MM.1S (cell line): ENCODE data around the gene ERO1A.

Experiments used
- DNase-seq: peaks from one replicate; pipeline ENCODE4 v3.0.0-alpha.2; 2015
- H2AFZ ChIP-seq: fragments of 300-600 bp; sonication (generic); 2 replicates; pipeline ENCODE4 v1.6.0; 2016; ENCODE audit warnings: antibody characterized with exemption, low read length
- H3F3A ChIP-seq: fragments of 300-600 bp; sonication (generic); 2 replicates; pipeline ENCODE4 v1.6.1; 2016; ENCODE audit warnings: mild to moderate bottlenecking, antibody characterized with exemption, low read length, moderate library complexity, mixed read lengths; ENCODE audit not compliant: insufficient read depth
- H3K27ac ChIP-seq: fragments of 300-600 bp; sonication (generic); 2 replicates; pipeline ENCODE4 v1.5.1; 2016; ENCODE audit warnings: mild to moderate bottlenecking, low read length
- H3K27me3 ChIP-seq: fragments of 300-600 bp; sonication (generic); replicated peaks from 2 replicates; pipeline ENCODE4 v1.6.0; 2016; ENCODE audit warnings: low read length; ENCODE audit not compliant: insufficient read depth
- H3K36me3 ChIP-seq: fragments of 300-600 bp; sonication (generic); replicated peaks from 2 replicates; pipeline ENCODE4 v1.6.1; 2016; ENCODE audit warnings: mild to moderate bottlenecking, low read length, mixed read lengths; ENCODE audit not compliant: insufficient read depth
- H3K4me1 ChIP-seq: fragments of 300-600 bp; sonication (generic); 2 replicates; pipeline ENCODE4 v1.6.1; 2016; ENCODE audit warnings: low read length, mixed read lengths
- H3K4me2 ChIP-seq: fragments of 300-600 bp; sonication (generic); 2 replicates; pipeline ENCODE4 v1.6.0; 2016; ENCODE audit warnings: low read depth, low read length
- H3K4me3 ChIP-seq: fragments of 300-600 bp; sonication (generic); 2 replicates; pipeline ENCODE4 v1.5.1; 2016; ENCODE audit warnings: low read length, mixed read lengths
- H3K79me2 ChIP-seq: fragments of 300-600 bp; sonication (generic); 2 replicates; pipeline ENCODE4 v1.6.1; 2016; ENCODE audit warnings: mixed run types, low read length, mixed read lengths
- H3K9ac ChIP-seq: fragments of 300-600 bp; sonication (generic); 2 replicates; pipeline ENCODE4 v1.6.1; 2016; ENCODE audit warnings: low read length, mixed read lengths
- H3K9me2 ChIP-seq: fragments of 300-600 bp; sonication (generic); replicated peaks from 2 replicates; pipeline ENCODE4 v1.6.1; 2016; ENCODE audit warnings: mild to moderate bottlenecking, low read length, mixed read lengths; ENCODE audit not compliant: insufficient read depth
- H3K9me3 ChIP-seq: fragments of 300-600 bp; sonication (generic); replicated peaks from 2 replicates; pipeline ENCODE4 v1.6.1; 2016; ENCODE audit warnings: mild to moderate bottlenecking, low read length, mixed read lengths; ENCODE audit not compliant: insufficient read depth
- H4K20me1 ChIP-seq: fragments of 300-600 bp; sonication (generic); 2 replicates; pipeline ENCODE4 v1.6.1; 2016; ENCODE audit warnings: mild to moderate bottlenecking, low read length, moderate library complexity, mixed read lengths; ENCODE audit not compliant: insufficient read depth
- CTCF ChIP-seq: fragments of 300-600 bp; sonication (generic); IDR thresholded peaks from 2 replicates; pipeline ENCODE4 v1.5.1; 2016; ENCODE audit warnings: antibody characterized with exemption, low read length, mixed read lengths
- EZH2 ChIP-seq: fragments of 300-600 bp; sonication (generic); optimal IDR thresholded peaks from 2 replicates; pipeline ENCODE3; 2017; ENCODE audit warnings: low read depth, mild to moderate bottlenecking, antibody characterized with exemption, low read length, mixed read lengths
- EZH2phosphoT487 ChIP-seq: fragments of 300-600 bp; sonication (generic); IDR thresholded peaks from 2 replicates; pipeline ENCODE4 v1.6.1; 2018; ENCODE audit warnings: antibody characterized with exemption, low read length

The ERO1A gene

GRCh38 chr14:52703664-52704063 lies 8.3 kb upstream of the ERO1A start:
- no peak overlapping the region for H3K27ac ChIP-seq
- no peaks in the 10 kb centered on the region for H3K9me3 ChIP-seq
- H3K79me2 ChIP-seq = peaks cover 17% of the 10 kb centered on the region
- DNase-seq = no peak
- no peaks in the 10 kb centered on the region for H3K9me2 ChIP-seq
- no peaks in the 10 kb centered on the region for H3K27me3 ChIP-seq
- H3F3A ChIP-seq = no peaks in the 10 kb centered on the region
- no peaks in the 10 kb centered on the region for H3K36me3 ChIP-seq
- H3K9ac ChIP-seq = no peak overlapping the region
- no peaks in the 10 kb centered on the region for H3K4me1 ChIP-seq
- H2AFZ ChIP-seq = no peak overlapping the region
- H3K4me2 ChIP-seq = no peak overlapping the region
- no peak overlapping the region for H3K4me3 ChIP-seq
- TF ChIP-seq CTCF = no peak
- no peak for TF ChIP-seq EZH2
- TF ChIP-seq EZH2phosphoT487 = no peak
- H4K20me1 ChIP-seq = no peaks in the 10 kb centered on the region

- no peaks in the 10 kb centered on the region for H3F3A ChIP-seq
- H2AFZ ChIP-seq = no peak overlapping the region
- H3K36me3 ChIP-seq = no peaks in the 10 kb centered on the region
- no peaks in the 10 kb centered on the region for H3K27me3 ChIP-seq
- no peak overlapping the region for H3K9ac ChIP-seq
- H3K9me2 ChIP-seq = no peaks in the 10 kb centered on the region
- no peak for DNase-seq
- peaks cover 13% of the 10 kb centered on the region for H3K79me2 ChIP-seq
- H4K20me1 ChIP-seq = no peaks in the 10 kb centered on the region
- no peak overlapping the region for H3K27ac ChIP-seq
- TF ChIP-seq EZH2phosphoT487 (no peak), EZH2 (no peak)
- no peaks in the 10 kb centered on the region for H3K4me1 ChIP-seq
- H3K4me2 ChIP-seq = no peak overlapping the region
- no peaks in the 10 kb centered on the region for H3K9me3 ChIP-seq
- no peak overlapping the region for H3K4me3 ChIP-seq
These were observed 7.9 kb upstream of the ERO1A start for GRCh38 chr14:52703225-52703624.

GRCh38 chr14:52701223-52701622 lies 5.9 kb upstream of the ERO1A start:
- DNase-seq = no peak
- H3K79me2 ChIP-seq = no peaks in the 10 kb centered on the region
- no peak for TF ChIP-seq EZH2phosphoT487
- no peak for TF ChIP-seq EZH2
- no peak for TF ChIP-seq CTCF
- no peaks in the 10 kb centered on the region for H3K27me3 ChIP-seq
- H2AFZ ChIP-seq = no peak overlapping the region
- H4K20me1 ChIP-seq = no peaks in the 10 kb centered on the region
- no peak overlapping the region for H3K27ac ChIP-seq
- H3K4me1 ChIP-seq = no peaks in the 10 kb centered on the region
- no peaks in the 10 kb centered on the region for H3K9me3 ChIP-seq
- no peak overlapping the region for H3K4me2 ChIP-seq
- no peaks in the 10 kb centered on the region for H3K36me3 ChIP-seq
- H3K4me3 ChIP-seq = no peak overlapping the region
- no peak overlapping the region for H3K9ac ChIP-seq
- no peaks in the 10 kb centered on the region for H3K9me2 ChIP-seq
- no peaks in the 10 kb centered on the region for H3F3A ChIP-seq

GRCh38 chr14:52700701-52701172 lies 5.4 kb upstream of the ERO1A start:
- no peak overlapping the region for H3K4me3 ChIP-seq
- no peaks in the 10 kb centered on the region for H3K36me3 ChIP-seq
- TF ChIP-seq EZH2phosphoT487 (no peak), CTCF (no peak), EZH2 (no peak)
- no peak for DNase-seq
- no peak overlapping the region for H3K9ac ChIP-seq
- H4K20me1 ChIP-seq = no peaks in the 10 kb centered on the region
- H3K9me3 ChIP-seq = no peaks in the 10 kb centered on the region
- H3K79me2 ChIP-seq = no peaks in the 10 kb centered on the region
- H3K4me1 ChIP-seq = no peaks in the 10 kb centered on the region
- H3K9me2 ChIP-seq = no peaks in the 10 kb centered on the region
- no peak overlapping the region for H3K4me2 ChIP-seq
- no peaks in the 10 kb centered on the region for H3K27me3 ChIP-seq
- no peak overlapping the region for H2AFZ ChIP-seq
- H3F3A ChIP-seq = no peaks in the 10 kb centered on the region
- H3K27ac ChIP-seq = no peak overlapping the region
